ENCODE measurements around the gene ANKRD12.

The ANKRD12 gene

DNA sequence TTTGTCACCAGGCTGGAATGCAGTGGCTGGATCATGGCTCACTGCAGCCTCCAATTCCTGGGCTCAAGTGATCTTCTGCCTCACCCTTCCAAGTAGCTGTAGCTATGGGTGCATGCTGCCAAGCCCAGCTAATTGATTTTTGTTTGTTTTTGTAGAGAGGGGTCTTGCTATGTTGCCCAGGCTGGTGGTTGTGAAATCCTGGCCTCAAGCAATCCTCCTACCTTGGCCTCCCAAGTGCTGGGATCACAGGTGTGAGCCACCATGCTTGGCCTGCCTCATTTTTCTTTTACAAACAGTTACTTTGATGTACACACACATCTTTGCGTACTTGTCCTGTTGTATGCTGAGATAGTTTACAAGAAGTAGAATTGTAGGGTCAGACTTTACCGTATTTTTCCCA is 13.1 kb upstream of the ANKRD12 start:
- peaks cover 14% of the 10 kb centered on the region for H3K79me2 ChIP-seq
- H3K27me3 ChIP-seq (ENCODE audit: control insufficient read depth, insufficient read depth, low read length), result no peaks in the 10 kb centered on the region
- H3K9ac ChIP-seq, result no peak overlapping the region
- H3K4me1 ChIP-seq, result no peaks in the 10 kb centered on the region
- TF ChIP-seq, protein P1, sequence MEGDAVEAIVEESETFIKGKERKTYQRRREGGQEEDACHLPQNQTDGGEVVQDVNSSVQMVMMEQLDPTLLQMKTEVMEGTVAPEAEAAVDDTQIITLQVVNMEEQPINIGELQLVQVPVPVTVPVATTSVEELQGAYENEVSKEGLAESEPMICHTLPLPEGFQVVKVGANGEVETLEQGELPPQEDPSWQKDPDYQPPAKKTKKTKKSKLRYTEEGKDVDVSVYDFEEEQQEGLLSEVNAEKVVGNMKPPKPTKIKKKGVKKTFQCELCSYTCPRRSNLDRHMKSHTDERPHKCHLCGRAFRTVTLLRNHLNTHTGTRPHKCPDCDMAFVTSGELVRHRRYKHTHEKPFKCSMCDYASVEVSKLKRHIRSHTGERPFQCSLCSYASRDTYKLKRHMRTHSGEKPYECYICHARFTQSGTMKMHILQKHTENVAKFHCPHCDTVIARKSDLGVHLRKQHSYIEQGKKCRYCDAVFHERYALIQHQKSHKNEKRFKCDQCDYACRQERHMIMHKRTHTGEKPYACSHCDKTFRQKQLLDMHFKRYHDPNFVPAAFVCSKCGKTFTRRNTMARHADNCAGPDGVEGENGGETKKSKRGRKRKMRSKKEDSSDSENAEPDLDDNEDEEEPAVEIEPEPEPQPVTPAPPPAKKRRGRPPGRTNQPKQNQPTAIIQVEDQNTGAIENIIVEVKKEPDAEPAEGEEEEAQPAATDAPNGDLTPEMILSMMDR (IDR thresholded peaks at IDR 0.05), result no peak
- H3K4me3 ChIP-seq (ENCODE audit: low read depth, low read length), result no peak overlapping the region
- H3K36me3 ChIP-seq (ENCODE audit: control insufficient read depth, insufficient read depth, low read length), result no peaks in the 10 kb centered on the region
- no peak overlapping the region for H3K27ac ChIP-seq
- H2AFZ ChIP-seq, result no peak overlapping the region
- no peaks in the 10 kb centered on the region for H3K9me3 ChIP-seq (ENCODE audit: control insufficient read depth, low read length)
- no peak overlapping the region for H3K4me2 ChIP-seq (ENCODE audit: low read length)

DNA sequence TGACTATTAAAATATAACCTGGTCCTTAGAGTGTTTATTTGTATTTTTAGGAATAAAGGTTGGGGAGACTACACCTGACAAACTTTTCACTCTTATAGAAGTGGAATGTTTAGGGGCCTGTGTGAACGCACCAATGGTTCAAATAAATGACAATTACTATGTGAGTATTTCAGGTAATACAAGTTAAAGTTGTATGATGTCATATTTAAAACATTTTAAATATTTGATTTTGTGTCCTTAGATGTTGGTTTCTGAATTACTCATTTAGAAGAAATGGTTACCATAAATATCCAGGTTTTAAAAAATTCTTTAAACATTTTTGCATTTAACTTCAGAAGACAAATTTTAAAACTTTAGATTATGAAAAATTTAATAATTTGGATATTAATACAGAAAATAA is 11.8 kb upstream of the ANKRD12 start:
- no peaks in the 10 kb centered on the region for H3K9me3 ChIP-seq (ENCODE audit: control insufficient read depth, low read length)
- H3K4me1 ChIP-seq, result no peaks in the 10 kb centered on the region
- no peaks in the 10 kb centered on the region for H3K27me3 ChIP-seq (ENCODE audit: control insufficient read depth, insufficient read depth, low read length)
- H3K27ac ChIP-seq, result no peak overlapping the region
- TF ChIP-seq, protein P1 (IDR thresholded peaks at IDR 0.05), result no peak
- H3K4me2 ChIP-seq (ENCODE audit: low read length), result no peak overlapping the region
- H3K4me3 ChIP-seq (ENCODE audit: low read depth, low read length), result no peak overlapping the region
- H3K9ac ChIP-seq, result no peak overlapping the region
- no peak overlapping the region for H2AFZ ChIP-seq
- H3K79me2 ChIP-seq, result peaks cover 14% of the 10 kb centered on the region
- no peaks in the 10 kb centered on the region for H3K36me3 ChIP-seq (ENCODE audit: control insufficient read depth, insufficient read depth, low read length)

DNA sequence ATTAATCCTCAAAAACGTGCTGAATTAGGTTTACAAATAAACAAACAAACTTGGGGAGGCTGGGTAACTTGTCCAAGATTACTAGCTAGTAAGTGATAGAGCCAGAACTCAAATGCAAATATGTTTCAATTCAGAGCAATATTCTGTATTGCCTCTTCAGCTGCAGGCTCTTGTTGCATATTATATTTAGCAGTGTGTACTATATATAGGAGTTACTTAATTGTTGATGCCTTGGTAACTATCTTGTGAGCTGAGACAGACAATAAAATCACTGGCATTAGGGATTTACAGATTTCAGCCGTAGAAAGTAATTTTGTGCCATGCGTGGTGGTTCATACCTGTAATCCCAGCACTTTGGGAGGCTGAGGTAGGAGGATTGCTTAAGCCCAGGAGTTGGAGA is 10.2 kb upstream of the ANKRD12 start:
- Histone ChIP-seq H3K4me3 (ENCODE audit: low read depth, low read length) (no peak overlapping the region), H3K4me1 (no peaks in the 10 kb centered on the region)

DNA sequence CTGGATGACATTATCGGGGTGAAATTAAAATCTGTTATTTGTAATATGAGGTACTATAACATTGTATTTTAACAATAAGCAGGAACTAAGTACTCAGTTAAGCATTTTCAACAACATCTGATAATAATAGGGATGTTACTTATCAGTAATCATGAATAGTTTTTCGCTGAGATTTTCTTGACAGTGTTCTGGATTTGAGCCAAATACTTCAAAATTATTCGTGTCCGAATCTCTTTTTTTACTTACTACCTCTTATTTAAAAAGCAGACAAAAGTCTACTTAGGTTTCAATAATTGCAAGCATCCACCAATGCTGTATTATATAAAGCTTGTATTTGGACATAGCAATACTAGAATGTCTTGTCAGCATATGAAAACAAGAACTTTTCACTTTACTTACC is 6.4 kb upstream of the ANKRD12 start:
- Histone ChIP-seq H3K4me3 (ENCODE audit: low read depth, low read length) (no peak overlapping the region), H3K27ac (no peak overlapping the region), H3K4me2 (ENCODE audit: low read length) (no peak overlapping the region), H3K4me1 (no peaks in the 10 kb centered on the region), H3K27me3 (ENCODE audit: control insufficient read depth, insufficient read depth, low read length) (no peaks in the 10 kb centered on the region), H3K9me3 (ENCODE audit: control insufficient read depth, low read length) (no peaks in the 10 kb centered on the region), H2AFZ (no peak overlapping the region), H3K79me2 (peaks cover 9% of the 10 kb centered on the region), H3K9ac (no peak overlapping the region), H3K36me3 (ENCODE audit: control insufficient read depth, insufficient read depth, low read length) (no peaks in the 10 kb centered on the region)
- TF ChIP-seq, protein P1 (IDR thresholded peaks at IDR 0.05), result no peak

More for the DNA sequence above, 10.2 kb upstream of the ANKRD12 start:
- no peak overlapping the region for H3K27ac ChIP-seq
- no peak overlapping the region for H3K9ac ChIP-seq
- peaks cover 9% of the 10 kb centered on the region for H3K79me2 ChIP-seq
- no peak overlapping the region for H2AFZ ChIP-seq
- H3K9me3 ChIP-seq (ENCODE audit: control insufficient read depth, low read length), result no peaks in the 10 kb centered on the region
- H3K4me2 ChIP-seq (ENCODE audit: low read length), result no peak overlapping the region
- H3K27me3 ChIP-seq (ENCODE audit: control insufficient read depth, insufficient read depth, low read length), result no peaks in the 10 kb centered on the region
- no peaks in the 10 kb centered on the region for H3K36me3 ChIP-seq (ENCODE audit: control insufficient read depth, insufficient read depth, low read length)
- TF ChIP-seq, protein P1 (IDR thresholded peaks at IDR 0.05), result no peak

DNA sequence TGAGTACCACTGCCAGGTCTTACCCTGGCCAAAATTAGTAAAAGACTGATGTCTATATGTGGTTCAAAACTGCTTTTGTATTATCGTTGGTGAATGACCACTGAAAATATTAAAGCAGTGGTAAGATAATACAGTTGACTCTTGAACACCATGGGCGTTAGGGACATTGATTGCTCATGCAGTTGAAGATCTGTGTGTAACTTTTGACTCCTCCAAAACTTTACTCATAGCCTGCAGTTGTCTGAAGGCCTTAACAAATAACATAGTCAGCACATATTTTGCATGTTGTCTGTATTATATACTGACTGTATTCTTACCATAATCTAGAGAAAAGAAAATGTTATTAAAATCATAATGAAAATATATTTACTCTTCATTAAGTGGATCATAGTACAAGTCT is 5.8 kb upstream of the ANKRD12 start:
- H3K27ac ChIP-seq, result no peak overlapping the region
- no peaks in the 10 kb centered on the region for H3K9me3 ChIP-seq (ENCODE audit: control insufficient read depth, low read length)
- H3K9ac ChIP-seq, result no peak overlapping the region
- H3K4me1 ChIP-seq, result peaks cover 4% of the 10 kb centered on the region
- TF ChIP-seq, protein P1 (IDR thresholded peaks at IDR 0.05), result no peak
- H3K4me3 ChIP-seq (ENCODE audit: low read depth, low read length), result no peak overlapping the region
- no peak overlapping the region for H3K4me2 ChIP-seq (ENCODE audit: low read length)
- H3K27me3 ChIP-seq (ENCODE audit: control insufficient read depth, insufficient read depth, low read length), result no peaks in the 10 kb centered on the region
- peaks cover 6% of the 10 kb centered on the region for H3K79me2 ChIP-seq
- no peak overlapping the region for H2AFZ ChIP-seq
- no peaks in the 10 kb centered on the region for H3K36me3 ChIP-seq (ENCODE audit: control insufficient read depth, insufficient read depth, low read length)

All from parathyroid adenoma (tissue), 2 donors.